HepG2 (cell line): ENCODE data around the gene DLST. TPM values are rescaled to one million over a fixed set of nuclear protein-coding genes. Genes with fewer than 3 reads are reported as not detected.

ENCODE experiments used
- ARID4A ChIP-seq: sonication (generic); formaldehyde crosslinking; IDR thresholded peaks from 2 replicates; pipeline ENCODE4 v1.5.0; 2020; ENCODE audit warnings: mild to moderate bottlenecking, missing genetic modification reagents, borderline replicate concordance
- ATF7 ChIP-seq, 2 experiments: fragments of 450-650 bp in 1 of 2; sonication (generic) in 1 of 2; formaldehyde crosslinking in 1 of 2; IDR thresholded peaks; 2 replicates each; pipeline versions ENCODE4 v1.4.0 to v1.6.1; 2016 to 2020; ENCODE audit warnings: antibody characterized with exemption in 1 of 2, mild to moderate bottlenecking in 1 of 2, missing genetic modification reagents in 1 of 2
- BCL6 ChIP-seq: IDR thresholded peaks from 2 replicates; pipeline ENCODE4 v1.6.1; 2016; ENCODE audit warnings: missing genetic modification reagents, missing compliant biosample characterization
- E2F2 ChIP-seq: sonication (generic); formaldehyde crosslinking; IDR thresholded peaks from 2 replicates; pipeline ENCODE4 v1.4.0; 2020; ENCODE audit warnings: missing genetic modification reagents, borderline replicate concordance
- HDAC1 ChIP-seq: sonication (generic); formaldehyde crosslinking; IDR thresholded peaks from 2 replicates; pipeline ENCODE4 v1.5.1; 2020; ENCODE audit warnings: mild to moderate bottlenecking, missing genetic modification reagents
- JUND ChIP-seq: sonication (generic); formaldehyde crosslinking; IDR thresholded peaks from 2 replicates; pipeline ENCODE4 v1.8.0; 2022; ENCODE audit warnings: mild to moderate bottlenecking, missing genetic modification reagents
- KDM2A ChIP-seq: sonication (generic); formaldehyde crosslinking; IDR thresholded peaks from 2 replicates; pipeline ENCODE4 v1.4.0; 2020; ENCODE audit warnings: low read depth, missing genetic modification reagents, borderline replicate concordance
- MTF2 ChIP-seq: sonication (generic); formaldehyde crosslinking; IDR thresholded peaks from 2 replicates; pipeline ENCODE4 v1.5.0; 2020; ENCODE audit warnings: missing genetic modification reagents, borderline replicate concordance
- MXI1 ChIP-seq: IDR thresholded peaks from 3 replicates; pipeline ENCODE4 v1.6.1; 2012; ENCODE audit warnings: low read depth, low read length, inconsistent platforms, borderline replicate concordance
- NFIC ChIP-seq: IDR thresholded peaks from 2 replicates; pipeline ENCODE4 v1.6.1; 2012; ENCODE audit warnings: mild to moderate bottlenecking, low read length, inconsistent platforms
- PHF20 ChIP-seq: sonication (generic); formaldehyde crosslinking; IDR thresholded peaks from 2 replicates; pipeline ENCODE4 v1.5.0; 2020; ENCODE audit warnings: mild to moderate bottlenecking, missing genetic modification reagents
- STAG1 ChIP-seq: sonication (generic); formaldehyde crosslinking; IDR thresholded peaks from 2 replicates; pipeline ENCODE4 v1.4.0; 2020; ENCODE audit warnings: missing genetic modification reagents
- ZBTB39 ChIP-seq: sonication (generic); formaldehyde crosslinking; IDR thresholded peaks from 2 replicates; pipeline ENCODE4 v1.5.0; 2020; ENCODE audit warnings: missing genetic modification reagents
- ZBTB7B ChIP-seq: sonication (generic); formaldehyde crosslinking; IDR thresholded peaks from 2 replicates; pipeline ENCODE4 v1.4.0; 2020; ENCODE audit warnings: missing genetic modification reagents
- ZNF296 ChIP-seq: sonication (generic); formaldehyde crosslinking; conservative IDR thresholded peaks from 2 replicates; pipeline ENCODE4 v1.5.0; 2020; ENCODE audit warnings: mild to moderate bottlenecking, missing genetic modification reagents
- ZSCAN9 ChIP-seq: IDR thresholded peaks from 2 replicates; pipeline ENCODE4 v1.6.1; 2016; ENCODE audit warnings: borderline replicate concordance
- polyA plus RNA-seq, 8 experiments: library from polyadenylated mRNA; depleted of rRNA in 3 of 8; stranded (reverse) in 7 of 8; unstranded in 1 of 8; fragments of >200 nt; fragmentation: Illumina TruSeq in 4 of 8; extraction: Trizol in 4 of 8; gene quantifications; 2 replicates each; pipeline versions ENCODE4 v1.2.1 to v1.2.3, GENCODE V29; 2011 to 2016; ENCODE audit warnings: low read depth in 4 of 8, missing spikeins in 1 of 8, mixed read lengths in 1 of 8; ENCODE audit not compliant: insufficient read depth in 1 of 8
- total RNA-seq, 5 experiments: library from RNA; depleted of rRNA; stranded (reverse); fragments of >200 nt; fragmentation: Illumina TruSeq; extraction: Trizol; gene quantifications; 2 replicates each; pipeline ENCODE4 v1.2.3, GENCODE V29; 2016; ENCODE audit warnings: low read depth in 1 of 5
- TF ChIP-seq, protein P1 (sequence below): sonication (generic); formaldehyde crosslinking; IDR thresholded peaks from 2 replicates; pipeline ENCODE4 v1.4.0; 2020; ENCODE audit warnings: missing genetic modification reagents
- TF ChIP-seq, protein P2 (sequence below): sonication (generic); formaldehyde crosslinking; IDR thresholded peaks from 2 replicates; pipeline ENCODE4 v1.4.0; 2020; ENCODE audit warnings: missing genetic modification reagents

The DLST gene
- total and polyA plus RNA-seq, 2 of the 13 experiments (the other 11 are each of a cell fraction or from before 2014, with no cell fraction given), result 56.5 to 94.3 TPM

- TF ChIP-seq ZSCAN9 (CRISPR knock-in tag), result 0 out of 2 replicates have a peak, but pooled peaks have one; percentile 55
- peak; percentile 40 for TF ChIP-seq KDM2A (CRISPR knock-in tag)
- TF ChIP-seq NFIC, result no peak
- no peak for TF ChIP-seq ATF7 (IDR thresholded peaks at IDR 0.05)
- 0 out of 2 replicates have a peak, but pooled peaks have one; percentile 25 for TF ChIP-seq ATF7 (CRISPR knock-in tag; IDR thresholded peaks at IDR 0.05)
- TF ChIP-seq BCL6, result no peak; the same call in 1 of the 2 replicates
- TF ChIP-seq, protein P1, sequence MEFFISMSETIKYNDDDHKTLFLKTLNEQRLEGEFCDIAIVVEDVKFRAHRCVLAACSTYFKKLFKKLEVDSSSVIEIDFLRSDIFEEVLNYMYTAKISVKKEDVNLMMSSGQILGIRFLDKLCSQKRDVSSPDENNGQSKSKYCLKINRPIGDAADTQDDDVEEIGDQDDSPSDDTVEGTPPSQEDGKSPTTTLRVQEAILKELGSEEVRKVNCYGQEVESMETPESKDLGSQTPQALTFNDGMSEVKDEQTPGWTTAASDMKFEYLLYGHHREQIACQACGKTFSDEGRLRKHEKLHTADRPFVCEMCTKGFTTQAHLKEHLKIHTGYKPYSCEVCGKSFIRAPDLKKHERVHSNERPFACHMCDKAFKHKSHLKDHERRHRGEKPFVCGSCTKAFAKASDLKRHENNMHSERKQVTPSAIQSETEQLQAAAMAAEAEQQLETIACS, result no peak
- no peak for TF ChIP-seq MTF2
- TF ChIP-seq ZBTB39 (CRISPR knock-in tag), result no peak
- TF ChIP-seq JUND (CRISPR knock-in tag), result no peak
- no peak for TF ChIP-seq PHF20 (CRISPR knock-in tag)
- no peak for TF ChIP-seq HDAC1 (CRISPR knock-in tag)
- no peak for TF ChIP-seq ZNF296 (CRISPR knock-in tag)
- TF ChIP-seq MXI1, result peak; percentile 44; the same call in 1 of the 3 replicates
- peak; percentile 65; the same call in 1 of the 2 replicates for TF ChIP-seq ZBTB7B (CRISPR knock-in tag)
- TF ChIP-seq, protein P2, sequence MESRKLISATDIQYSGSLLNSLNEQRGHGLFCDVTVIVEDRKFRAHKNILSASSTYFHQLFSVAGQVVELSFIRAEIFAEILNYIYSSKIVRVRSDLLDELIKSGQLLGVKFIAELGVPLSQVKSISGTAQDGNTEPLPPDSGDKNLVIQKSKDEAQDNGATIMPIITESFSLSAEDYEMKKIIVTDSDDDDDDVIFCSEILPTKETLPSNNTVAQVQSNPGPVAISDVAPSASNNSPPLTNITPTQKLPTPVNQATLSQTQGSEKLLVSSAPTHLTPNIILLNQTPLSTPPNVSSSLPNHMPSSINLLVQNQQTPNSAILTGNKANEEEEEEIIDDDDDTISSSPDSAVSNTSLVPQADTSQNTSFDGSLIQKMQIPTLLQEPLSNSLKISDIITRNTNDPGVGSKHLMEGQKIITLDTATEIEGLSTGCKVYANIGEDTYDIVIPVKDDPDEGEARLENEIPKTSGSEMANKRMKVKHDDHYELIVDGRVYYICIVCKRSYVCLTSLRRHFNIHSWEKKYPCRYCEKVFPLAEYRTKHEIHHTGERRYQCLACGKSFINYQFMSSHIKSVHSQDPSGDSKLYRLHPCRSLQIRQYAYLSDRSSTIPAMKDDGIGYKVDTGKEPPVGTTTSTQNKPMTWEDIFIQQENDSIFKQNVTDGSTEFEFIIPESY, result peak; percentile 91
- no peak; the same call in 1 of the 2 replicates for TF ChIP-seq ARID4A (CRISPR knock-in tag)
- TF ChIP-seq STAG1, result peak; percentile 35; the same call in 1 of the 2 replicates
- no peak for TF ChIP-seq E2F2
These were observed 63.6 kb downstream of the DLST start (continued) for GRCh38 chr14:74945261-74945851.
